Central memory CD8-positive, alpha-beta T cell (primary cell): ENCODE measurements around the gene CSF2RB.

Experiments used
- ATAC-seq: fragments of 150-1000 bp; cut with Tn5 transposase; replicated peaks from 2 replicates; pipeline ENCODE4 v1.10.0; 2022; ENCODE audit warnings: mild to moderate bottlenecking, moderate FRiP score, moderate number of reproducible peaks; ENCODE audit not compliant: poor library complexity, severe bottlenecking; ENCODE audit errors: extremely low read depth
- DNase-seq, 2 donors: peaks; one replicate each; pipeline ENCODE4 v3.0.0; 2021; ENCODE audit warnings: low spot score in 2 of 2
- H3K27ac Mint-ChIP-seq: one replicate; pipeline ENCODE4 v1.8.0; 2022; ENCODE audit warnings: low read depth, mild to moderate bottlenecking, moderate library complexity, mixed read lengths
- H3K27me3 Mint-ChIP-seq: one replicate; pipeline ENCODE4 v1.8.0; 2022; ENCODE audit warnings: mixed read lengths
- H3K36me3 Mint-ChIP-seq: one replicate; pipeline ENCODE4 v1.8.0; 2022; ENCODE audit warnings: mild to moderate bottlenecking, moderate library complexity, mixed read lengths; ENCODE audit not compliant: insufficient read depth
- H3K4me1 Mint-ChIP-seq: one replicate; pipeline ENCODE4 v1.8.0; 2022; ENCODE audit warnings: mixed read lengths
- H3K4me3 Mint-ChIP-seq: one replicate; pipeline ENCODE4 v1.8.0; 2022; ENCODE audit warnings: mild to moderate bottlenecking, moderate library complexity, mixed read lengths
- H3K9me3 Mint-ChIP-seq: one replicate; pipeline ENCODE4 v1.8.0; 2022; ENCODE audit warnings: mixed read lengths

The CSF2RB gene

DNA sequence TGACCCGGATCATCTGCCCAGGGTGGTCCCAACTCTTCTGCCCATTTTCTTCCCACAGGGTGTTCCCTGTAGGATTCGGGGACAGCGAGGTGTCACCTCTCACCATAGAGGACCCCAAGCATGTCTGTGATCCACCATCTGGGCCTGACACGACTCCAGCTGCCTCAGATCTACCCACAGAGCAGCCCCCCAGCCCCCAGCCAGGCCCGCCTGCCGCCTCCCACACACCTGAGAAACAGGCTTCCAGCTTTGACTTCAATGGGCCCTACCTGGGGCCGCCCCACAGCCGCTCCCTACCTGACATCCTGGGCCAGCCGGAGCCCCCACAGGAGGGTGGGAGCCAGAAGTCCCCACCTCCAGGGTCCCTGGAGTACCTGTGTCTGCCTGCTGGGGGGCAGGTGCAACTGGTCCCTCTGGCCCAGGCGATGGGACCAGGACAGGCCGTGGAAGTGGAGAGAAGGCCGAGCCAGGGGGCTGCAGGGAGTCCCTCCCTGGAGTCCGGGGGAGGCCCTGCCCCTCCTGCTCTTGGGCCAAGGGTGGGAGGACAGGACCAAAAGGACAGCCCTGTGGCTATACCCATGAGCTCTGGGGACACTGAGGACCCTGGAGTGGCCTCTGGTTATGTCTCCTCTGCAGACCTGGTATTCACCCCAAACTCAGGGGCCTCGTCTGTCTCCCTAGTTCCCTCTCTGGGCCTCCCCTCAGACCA lies 24.0 kb downstream of the CSF2RB start:
- Mint-ChIP-seq H3K36me3 (peaks cover 5% of the 10 kb centered on the region), H3K27me3 (peaks cover 67% of the 10 kb centered on the region), H3K4me3 (no peak overlapping the region), H3K9me3 (no peaks in the 10 kb centered on the region), H3K4me1 (no peaks in the 10 kb centered on the region), H3K27ac (no peak overlapping the region)
- DNase-seq: no peak
- ATAC-seq: no peak

GRCh38 chr22:36938028-36938425 lies 24.6 kb downstream of the CSF2RB start:
- H3K27me3 Mint-ChIP-seq: peaks cover 73% of the 10 kb centered on the region
- DNase-seq (no peak), ATAC-seq (no peak)
- no peaks in the 10 kb centered on the region for H3K9me3 Mint-ChIP-seq
- H3K36me3 Mint-ChIP-seq: peaks cover 5% of the 10 kb centered on the region
- H3K4me1 Mint-ChIP-seq: no peaks in the 10 kb centered on the region
- H3K27ac Mint-ChIP-seq: no peak overlapping the region
- no peak overlapping the region for H3K4me3 Mint-ChIP-seq

DNA sequence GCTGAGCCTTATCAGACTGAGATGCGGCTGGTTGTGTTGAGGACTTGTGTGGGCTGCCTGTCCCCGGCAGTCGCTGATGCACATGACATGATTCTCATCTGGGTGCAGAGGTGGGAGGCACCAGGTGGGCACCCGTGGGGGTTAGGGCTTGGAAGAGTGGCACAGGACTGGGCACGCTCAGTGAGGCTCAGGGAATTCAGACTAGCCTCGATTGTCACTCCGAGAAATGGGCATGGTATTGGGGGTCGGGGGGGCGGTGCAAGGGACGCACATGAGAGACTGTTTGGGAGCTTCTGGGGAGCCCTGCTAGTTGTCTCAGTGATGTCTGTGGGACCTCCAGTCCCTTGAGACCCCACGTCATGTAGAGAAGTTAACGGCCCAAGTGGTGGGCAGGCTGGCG lies 25.5 kb downstream of the CSF2RB start:
- DNase-seq (no peak), ATAC-seq (no peak)
- H3K4me1 Mint-ChIP-seq: no peaks in the 10 kb centered on the region
- no peak overlapping the region for H3K4me3 Mint-ChIP-seq
- peaks cover 5% of the 10 kb centered on the region for H3K36me3 Mint-ChIP-seq
- H3K27ac Mint-ChIP-seq: no peak overlapping the region
- H3K9me3 Mint-ChIP-seq: no peaks in the 10 kb centered on the region
- peaks cover 80% of the 10 kb centered on the region for H3K27me3 Mint-ChIP-seq

- Mint-ChIP-seq H3K27me3 (peaks cover 87% of the 10 kb centered on the region), H3K4me1 (no peaks in the 10 kb centered on the region), H3K36me3 (peaks cover 2% of the 10 kb centered on the region), H3K9me3 (no peaks in the 10 kb centered on the region), H3K27ac (no peak overlapping the region), H3K4me3 (no peak overlapping the region)
- ATAC-seq: no peak
- no peak for DNase-seq
These were observed 27.2 kb downstream of the CSF2RB start for GRCh38 chr22:36940676-36941075.

- H3K27ac Mint-ChIP-seq: no peak overlapping the region
- H3K9me3 Mint-ChIP-seq: no peaks in the 10 kb centered on the region
- peaks cover 74% of the 10 kb centered on the region for H3K27me3 Mint-ChIP-seq
- ATAC-seq: no peak
- no peaks in the 10 kb centered on the region for H3K4me1 Mint-ChIP-seq
- no peaks in the 10 kb centered on the region for H3K36me3 Mint-ChIP-seq
- H3K4me3 Mint-ChIP-seq: no peak overlapping the region
- no peak for DNase-seq
These were observed 29.1 kb downstream of the CSF2RB start for GRCh38 chr22:36942556-36942955.

GRCh38 chr22:36946421-36947158 lies 33.2 kb downstream of the CSF2RB start:
- ATAC-seq (no peak), DNase-seq (no peak)
- peaks cover 59% of the 10 kb centered on the region for H3K27me3 Mint-ChIP-seq
- H3K9me3 Mint-ChIP-seq: no peaks in the 10 kb centered on the region
- no peaks in the 10 kb centered on the region for H3K4me1 Mint-ChIP-seq
- H3K4me3 Mint-ChIP-seq: no peak overlapping the region
- no peak overlapping the region for H3K27ac Mint-ChIP-seq
- no peaks in the 10 kb centered on the region for H3K36me3 Mint-ChIP-seq

DNA sequence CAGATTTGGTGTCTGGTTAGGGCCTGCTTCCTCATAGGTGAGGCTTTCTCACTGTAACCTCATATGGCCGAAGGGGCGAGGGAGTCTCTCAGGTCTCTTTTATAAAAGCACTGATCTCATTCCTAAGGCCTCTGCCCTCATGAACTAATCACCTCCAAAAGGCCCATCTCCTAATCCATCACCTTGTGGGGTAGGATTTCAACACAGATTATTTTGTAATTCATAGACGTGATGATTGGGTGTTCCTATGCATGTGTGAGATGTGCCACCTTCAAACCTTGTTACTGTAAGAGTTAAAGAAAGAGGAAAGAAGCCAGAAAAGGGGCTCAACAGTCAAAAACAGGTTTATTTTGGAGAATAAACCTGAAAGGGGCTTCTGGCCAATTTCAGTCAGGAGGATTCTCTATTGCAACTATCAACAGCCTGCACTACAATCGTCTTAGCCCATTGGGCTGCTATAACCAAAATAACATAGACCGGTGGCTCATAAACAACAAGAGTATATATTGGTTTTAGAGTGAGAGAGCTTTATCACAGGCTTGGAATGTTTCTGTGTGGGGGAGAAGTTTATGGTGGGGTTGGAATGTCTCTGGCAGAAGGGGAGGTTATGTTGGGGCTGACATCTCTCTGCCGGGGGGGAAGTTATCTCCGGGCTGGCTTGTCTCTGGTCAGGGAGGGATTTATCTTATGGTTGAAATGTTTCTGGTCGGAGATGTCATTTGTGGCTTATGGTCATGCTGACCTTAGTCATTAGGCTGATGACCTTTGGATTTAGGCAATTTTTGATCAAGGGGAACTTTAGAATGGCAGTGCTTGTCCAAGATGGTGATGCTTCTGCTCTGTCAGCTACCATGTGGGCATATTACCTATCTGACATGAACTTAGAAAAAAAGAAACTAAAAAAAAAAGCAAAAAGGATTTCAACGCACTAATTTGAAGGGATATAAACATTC lies 35.1 kb downstream of the CSF2RB start:
- no peaks in the 10 kb centered on the region for H3K4me1 Mint-ChIP-seq
- no peak for DNase-seq
- ATAC-seq: no peak
- H3K27me3 Mint-ChIP-seq: peaks cover 50% of the 10 kb centered on the region
- no peak overlapping the region for H3K27ac Mint-ChIP-seq
- no peaks in the 10 kb centered on the region for H3K36me3 Mint-ChIP-seq
- H3K9me3 Mint-ChIP-seq: no peaks in the 10 kb centered on the region
- no peak overlapping the region for H3K4me3 Mint-ChIP-seq

DNA sequence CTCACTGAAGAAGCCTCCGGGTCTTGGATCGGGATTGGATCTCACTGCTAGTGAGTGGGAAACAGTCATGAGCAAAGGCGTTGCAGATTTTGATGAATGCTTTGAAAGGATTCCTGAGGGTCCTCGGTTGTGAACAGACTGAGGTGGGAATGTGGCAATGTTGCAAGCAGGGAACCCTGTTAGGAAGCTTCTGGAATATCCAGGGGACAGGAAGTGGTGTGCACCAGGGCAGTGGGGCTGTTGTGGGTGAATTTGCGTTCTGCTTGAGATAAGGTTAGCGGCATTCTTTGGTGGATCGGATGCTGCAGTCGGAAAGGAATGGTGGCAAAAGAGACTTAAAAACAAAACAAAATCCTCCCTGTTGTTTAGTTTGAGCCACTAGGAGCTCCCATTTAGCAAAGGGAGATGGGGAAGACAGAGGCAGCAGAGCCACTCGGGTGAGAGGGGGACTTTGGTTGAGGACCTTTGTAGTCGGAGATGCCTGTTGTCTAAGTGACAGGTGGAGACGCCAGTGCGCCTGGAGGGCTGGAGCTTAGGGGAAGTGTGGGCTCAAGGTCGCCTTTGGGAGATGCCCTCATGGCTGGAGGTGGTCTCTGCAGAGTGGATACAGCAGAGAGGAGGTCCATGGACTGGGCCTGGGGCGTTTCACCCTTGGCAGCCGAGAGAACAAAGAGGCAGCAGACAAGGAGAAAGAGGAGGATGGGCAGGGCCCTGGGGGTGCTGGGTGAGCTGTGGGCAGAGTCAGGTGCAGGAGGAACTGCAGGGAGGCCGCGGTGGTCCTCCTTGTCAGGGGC lies 37.6 kb downstream of the CSF2RB start:
- no peak for ATAC-seq
- Mint-ChIP-seq H3K36me3 (no peaks in the 10 kb centered on the region), H3K4me3 (no peak overlapping the region)

DNA sequence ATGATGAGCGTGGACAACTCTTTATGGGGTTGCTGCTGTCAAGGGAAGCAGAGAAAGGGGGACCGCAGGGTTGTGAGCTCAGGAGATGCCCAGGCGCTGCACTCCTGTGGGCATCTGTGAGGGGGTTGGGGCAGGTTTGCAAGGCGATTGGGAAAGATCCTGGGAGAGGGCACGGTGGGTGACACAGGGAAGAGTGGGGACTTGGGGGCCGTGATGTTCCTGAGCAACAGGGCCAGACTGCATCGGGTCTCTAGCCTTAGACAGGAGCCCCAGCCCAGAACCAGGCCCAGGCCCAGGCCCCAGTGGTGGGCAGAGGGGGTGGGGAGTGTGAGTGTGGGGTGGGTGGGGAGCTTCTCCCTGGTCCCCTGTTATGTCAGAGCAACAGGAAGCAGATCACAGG lies 38.3 kb downstream of the CSF2RB start:
- Mint-ChIP-seq H3K36me3 (no peaks in the 10 kb centered on the region), H3K27me3 (peaks cover 47% of the 10 kb centered on the region), H3K9me3 (peaks cover 4% of the 10 kb centered on the region), H3K4me3 (no peak overlapping the region), H3K27ac (peak overlapping the region; percentile 80), H3K4me1 (no peaks in the 10 kb centered on the region)
- DNase-seq: no peak
- ATAC-seq: no peak

More for the DNA sequence above, 37.6 kb downstream of the CSF2RB start:
- peaks cover 47% of the 10 kb centered on the region for H3K27me3 Mint-ChIP-seq
- H3K4me1 Mint-ChIP-seq: no peaks in the 10 kb centered on the region
- no peaks in the 10 kb centered on the region for H3K9me3 Mint-ChIP-seq
- no peak for DNase-seq
- H3K27ac Mint-ChIP-seq: peak overlapping the region; percentile 80

DNA sequence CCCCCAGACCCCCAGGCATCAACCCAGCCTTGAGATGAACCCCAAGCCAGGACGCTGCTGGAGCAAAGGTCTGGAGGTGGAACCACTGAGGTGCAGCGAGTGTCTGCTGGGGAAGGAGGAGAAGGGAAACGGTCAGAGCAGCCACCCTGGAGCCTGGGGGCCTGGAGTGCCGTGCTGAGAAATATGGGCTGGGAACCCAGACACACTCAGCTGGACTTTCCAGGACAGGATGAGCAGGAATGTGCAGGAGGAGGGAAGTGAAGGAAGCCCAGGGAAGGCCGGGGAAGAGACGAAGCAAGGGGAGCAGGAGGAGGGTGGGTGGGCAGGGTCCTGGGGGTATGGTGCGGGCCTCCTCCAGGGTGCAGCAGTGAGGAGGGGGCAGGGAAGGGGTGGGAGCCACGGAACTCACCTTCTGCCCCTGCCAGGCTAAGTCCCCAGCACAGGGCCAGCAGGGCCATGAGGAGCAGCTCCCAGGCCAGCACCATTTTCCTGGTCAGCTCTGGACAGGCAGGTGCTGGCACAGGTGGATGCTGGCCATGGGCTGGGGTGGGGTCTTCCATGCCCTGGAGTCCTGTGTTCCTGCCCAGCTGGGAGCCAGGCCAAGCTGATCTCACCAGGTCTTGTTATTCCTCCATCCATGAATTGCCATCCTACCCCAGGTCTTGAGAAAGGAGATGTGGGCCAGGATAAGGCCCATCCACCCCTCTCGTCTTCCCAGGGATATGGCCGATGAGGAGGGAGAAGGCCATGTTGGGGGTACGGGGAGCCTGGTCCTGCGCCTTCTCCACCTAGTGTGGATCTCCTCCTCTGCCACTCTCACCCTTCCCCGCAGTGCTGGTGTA lies 40.0 kb downstream of the CSF2RB start:
- Mint-ChIP-seq H3K4me1 (no peaks in the 10 kb centered on the region), H3K4me3 (no peak overlapping the region), H3K36me3 (no peaks in the 10 kb centered on the region), H3K9me3 (peaks cover 8% of the 10 kb centered on the region), H3K27ac (no peak overlapping the region), H3K27me3 (peaks cover 47% of the 10 kb centered on the region)
- ATAC-seq (no peak), DNase-seq (no peak)

DNA sequence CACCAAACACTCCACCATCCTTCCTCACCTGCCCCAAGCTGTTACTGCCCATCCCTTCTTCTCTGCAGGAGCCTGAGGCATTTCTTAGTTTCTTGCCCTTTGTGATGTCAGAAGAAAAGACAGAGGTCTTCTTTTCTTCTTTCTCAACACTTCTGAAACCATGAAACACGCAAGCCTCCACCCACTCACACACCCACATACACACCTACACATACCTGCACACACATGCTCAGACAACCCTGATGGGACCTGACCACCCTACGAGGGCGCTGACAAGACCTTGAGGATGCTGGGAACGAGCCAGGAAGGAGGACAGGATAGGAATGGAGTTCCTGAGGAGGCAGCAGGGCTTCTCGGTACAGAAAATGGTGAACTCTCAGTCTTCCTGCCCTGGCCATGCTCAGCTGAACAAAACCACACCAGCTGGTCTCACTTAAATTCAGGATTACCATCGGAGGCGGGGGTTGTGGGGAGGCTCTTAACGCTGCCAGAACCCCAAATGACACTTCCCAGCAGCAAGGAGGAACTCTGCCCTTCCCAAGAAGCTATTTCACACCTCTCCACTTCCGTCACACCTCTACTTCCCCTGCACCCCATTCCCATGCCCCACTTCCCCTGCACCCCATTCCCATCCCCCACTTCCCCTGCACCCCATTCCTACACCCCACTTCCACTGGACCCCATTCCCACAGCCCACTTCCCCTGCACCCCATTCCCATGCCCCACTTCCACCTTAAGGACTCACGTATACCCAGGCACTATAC lies 41.0 kb downstream of the CSF2RB start:
- H3K27ac Mint-ChIP-seq: no peak overlapping the region
- ATAC-seq (no peak), DNase-seq (no peak)
- H3K4me3 Mint-ChIP-seq: no peak overlapping the region
- H3K36me3 Mint-ChIP-seq: no peaks in the 10 kb centered on the region
- H3K27me3 Mint-ChIP-seq: peaks cover 54% of the 10 kb centered on the region
- H3K4me1 Mint-ChIP-seq: no peaks in the 10 kb centered on the region
- H3K9me3 Mint-ChIP-seq: peaks cover 8% of the 10 kb centered on the region
